Measurements from ENCODE around the gene GPC5.

DNA sequence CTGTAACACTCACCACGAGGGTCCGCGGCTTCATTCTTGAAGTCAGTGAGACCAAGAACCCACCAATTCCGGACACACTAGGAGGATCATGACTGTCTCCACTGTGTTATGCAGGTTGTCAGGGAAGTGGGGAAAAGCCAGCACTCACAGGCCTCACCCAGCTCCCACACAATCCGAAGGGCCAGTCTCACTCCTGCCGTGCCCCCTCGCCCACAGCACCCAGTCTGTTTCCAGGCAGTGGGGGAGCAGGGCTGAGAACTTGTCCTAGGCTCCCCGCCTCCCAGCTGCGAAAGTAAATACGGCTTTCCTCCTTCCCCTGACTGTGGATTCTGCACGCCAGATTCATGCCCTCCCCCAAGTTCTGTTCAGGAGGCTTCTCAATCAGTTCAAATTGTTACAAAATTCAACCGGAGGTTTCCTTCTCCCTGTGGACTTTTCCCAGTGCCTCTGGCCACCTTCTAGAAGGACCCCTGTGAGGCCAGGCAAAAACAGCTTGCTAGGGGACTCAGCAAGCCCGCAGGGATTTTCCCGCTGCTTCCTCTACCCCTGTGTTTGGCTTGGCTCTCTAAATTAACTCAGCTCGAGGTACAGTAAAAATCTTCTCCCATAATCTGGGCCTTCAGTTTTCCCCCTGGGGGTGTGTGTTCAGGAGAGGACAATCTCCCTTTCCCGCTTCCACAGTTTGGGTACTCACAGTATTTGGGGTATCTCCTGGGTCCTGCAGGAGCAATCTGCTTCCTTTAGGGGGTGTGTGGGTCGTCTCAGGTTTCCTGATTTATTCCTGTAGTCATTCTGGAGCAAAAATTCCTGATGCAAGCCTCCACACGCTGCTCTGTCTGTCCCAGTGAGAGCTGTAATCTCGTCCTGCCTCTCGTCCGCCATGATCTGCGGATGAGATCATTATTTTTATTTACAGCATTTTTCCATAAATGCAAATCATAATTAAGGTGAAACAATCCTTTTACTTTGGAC lies 899.8 kb downstream of the GPC5 start:
- TF ChIP-seq KDM1A (IDR thresholded peaks at IDR 0.05; ENCODE audit: borderline replicate concordance, low read length) (no peak), POLR2A (IDR thresholded peaks at IDR 0.05; ENCODE audit: control extremely low read depth in 1 of 2, low read depth in 2 of 2, low read length in 2 of 2) (no peak), SUZ12 (IDR thresholded peaks at IDR 0.05; ENCODE audit: low read length) (no peak)

Data from H1 (cell line).